ENCODE results near the gene UPK1A. TPM values are rescaled to one million over a fixed set of nuclear protein-coding genes. Genes with fewer than 3 reads are reported as not detected.

The UPK1A gene
- total RNA-seq, 1 donor from 2014 or later, result not detected

DNA sequence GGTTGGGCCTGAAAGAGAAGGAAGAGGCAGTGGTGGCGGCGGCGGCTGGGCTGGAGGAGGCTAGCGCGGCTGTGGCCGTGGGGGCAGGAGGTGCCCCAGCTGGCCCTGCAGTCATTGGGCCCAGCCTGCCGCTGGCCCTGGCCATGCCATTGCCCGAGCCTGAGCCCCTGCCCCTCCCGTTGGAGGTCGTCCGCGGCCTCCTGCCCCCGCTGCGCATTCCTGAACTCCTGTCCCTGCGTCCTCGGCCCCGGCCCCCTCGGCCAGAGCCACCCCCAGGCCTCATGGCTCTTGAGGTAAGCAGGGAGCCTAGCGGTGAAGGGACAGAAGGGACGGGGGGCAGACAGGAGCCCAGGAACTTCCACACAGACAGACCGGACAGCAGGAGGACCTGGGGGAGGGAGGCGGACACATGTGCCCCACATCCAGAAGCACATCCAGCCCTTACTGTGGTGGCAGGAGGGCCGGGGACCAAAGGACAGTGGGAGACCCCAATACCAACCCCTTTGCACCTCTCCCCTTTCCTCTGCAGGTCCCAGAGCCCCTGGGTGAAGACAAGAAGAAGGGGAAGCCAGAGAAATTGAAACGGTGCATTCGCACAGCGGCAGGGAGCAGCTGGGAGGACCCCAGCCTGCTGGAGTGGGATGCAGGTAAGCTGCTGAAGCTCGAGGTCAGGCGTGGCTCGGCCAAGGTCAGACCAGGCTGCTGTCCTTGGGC lies 32.4 kb upstream of the UPK1A start:
- H3K4me3 Mint-ChIP-seq (ENCODE audit: unreplicated experiment), result no peak overlapping the region
- TF ChIP-seq, protein P1, sequence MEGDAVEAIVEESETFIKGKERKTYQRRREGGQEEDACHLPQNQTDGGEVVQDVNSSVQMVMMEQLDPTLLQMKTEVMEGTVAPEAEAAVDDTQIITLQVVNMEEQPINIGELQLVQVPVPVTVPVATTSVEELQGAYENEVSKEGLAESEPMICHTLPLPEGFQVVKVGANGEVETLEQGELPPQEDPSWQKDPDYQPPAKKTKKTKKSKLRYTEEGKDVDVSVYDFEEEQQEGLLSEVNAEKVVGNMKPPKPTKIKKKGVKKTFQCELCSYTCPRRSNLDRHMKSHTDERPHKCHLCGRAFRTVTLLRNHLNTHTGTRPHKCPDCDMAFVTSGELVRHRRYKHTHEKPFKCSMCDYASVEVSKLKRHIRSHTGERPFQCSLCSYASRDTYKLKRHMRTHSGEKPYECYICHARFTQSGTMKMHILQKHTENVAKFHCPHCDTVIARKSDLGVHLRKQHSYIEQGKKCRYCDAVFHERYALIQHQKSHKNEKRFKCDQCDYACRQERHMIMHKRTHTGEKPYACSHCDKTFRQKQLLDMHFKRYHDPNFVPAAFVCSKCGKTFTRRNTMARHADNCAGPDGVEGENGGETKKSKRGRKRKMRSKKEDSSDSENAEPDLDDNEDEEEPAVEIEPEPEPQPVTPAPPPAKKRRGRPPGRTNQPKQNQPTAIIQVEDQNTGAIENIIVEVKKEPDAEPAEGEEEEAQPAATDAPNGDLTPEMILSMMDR (IDR thresholded peaks at IDR 0.05), result no peak
- H3K9me3 Mint-ChIP-seq (ENCODE audit: unreplicated experiment), result no peaks in the 10 kb centered on the region
- no peak for DNase-seq (ENCODE audit: extremely low spot score, unreplicated experiment)
- H3K27me3 Mint-ChIP-seq (ENCODE audit: unreplicated experiment), result no peaks in the 10 kb centered on the region
- H3K36me3 Mint-ChIP-seq (ENCODE audit: unreplicated experiment), result peaks cover 53% of the 10 kb centered on the region
- peaks cover 4% of the 10 kb centered on the region for H3K4me1 Mint-ChIP-seq (ENCODE audit: unreplicated experiment)
- H3K27ac Mint-ChIP-seq (ENCODE audit: unreplicated experiment), result no peak overlapping the region

DNA sequence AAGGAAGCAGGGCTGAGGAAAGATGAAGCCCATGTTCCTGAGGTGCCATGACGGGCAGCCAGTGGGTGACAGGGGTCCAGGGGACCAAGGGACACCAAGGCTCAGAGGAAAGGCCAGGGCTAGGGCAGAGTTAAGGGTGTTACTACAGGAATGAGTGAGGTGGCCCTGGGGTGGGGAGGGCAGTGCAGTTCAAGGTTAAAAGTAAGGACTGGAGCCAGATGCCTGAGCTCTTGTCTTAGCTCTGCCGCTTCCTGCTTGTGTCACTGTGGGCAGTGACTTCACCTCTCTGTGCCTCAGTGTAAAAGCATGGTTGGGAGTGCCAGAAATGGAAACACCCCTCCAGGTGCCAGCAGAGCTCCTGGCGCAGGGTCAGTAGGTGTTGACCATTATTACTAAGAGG lies 29.7 kb upstream of the UPK1A start:
- Mint-ChIP-seq H3K36me3 (ENCODE audit: unreplicated experiment) (peaks cover 44% of the 10 kb centered on the region), H3K4me3 (ENCODE audit: unreplicated experiment) (no peak overlapping the region), H3K27me3 (ENCODE audit: unreplicated experiment) (no peaks in the 10 kb centered on the region), H3K9me3 (ENCODE audit: unreplicated experiment) (no peaks in the 10 kb centered on the region), H3K27ac (ENCODE audit: unreplicated experiment) (no peak overlapping the region), H3K4me1 (ENCODE audit: unreplicated experiment) (peaks cover 3% of the 10 kb centered on the region)
- no peak for DNase-seq (ENCODE audit: extremely low spot score, unreplicated experiment)
- TF ChIP-seq, protein P1 (IDR thresholded peaks at IDR 0.05), result no peak

DNA sequence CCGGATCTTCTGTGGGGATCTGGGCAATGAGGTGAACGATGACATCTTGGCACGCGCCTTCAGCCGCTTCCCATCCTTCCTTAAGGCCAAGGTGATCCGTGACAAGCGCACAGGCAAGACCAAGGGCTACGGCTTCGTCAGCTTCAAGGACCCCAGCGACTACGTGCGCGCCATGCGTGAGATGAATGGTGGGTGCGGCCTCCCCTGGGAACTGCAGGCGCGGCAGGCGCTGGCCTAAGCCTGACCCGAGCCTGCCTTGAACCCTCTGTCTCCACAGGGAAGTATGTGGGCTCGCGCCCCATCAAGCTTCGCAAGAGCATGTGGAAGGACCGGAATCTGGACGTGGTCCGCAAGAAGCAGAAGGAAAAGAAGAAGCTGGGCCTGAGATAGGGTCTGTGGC lies 29.2 kb upstream of the UPK1A start:
- no peaks in the 10 kb centered on the region for H3K9me3 Mint-ChIP-seq (ENCODE audit: unreplicated experiment)

DNA sequence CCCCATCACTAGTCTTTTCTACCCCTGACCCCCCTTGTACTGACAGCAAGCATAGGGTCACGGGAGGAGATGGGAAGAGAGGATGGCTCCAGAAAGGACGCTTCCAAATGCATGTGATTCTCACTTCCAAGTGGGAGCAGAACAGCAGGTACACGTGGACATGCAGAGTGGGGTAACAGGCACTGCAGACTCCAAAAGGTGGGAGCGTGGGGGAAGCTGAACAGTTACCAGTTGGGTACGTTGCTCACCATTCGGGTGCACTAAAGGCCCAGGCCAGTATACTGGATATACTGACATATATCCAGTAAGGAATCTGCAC lies 27.0 kb upstream of the UPK1A start:
- Mint-ChIP-seq H3K4me1 (ENCODE audit: unreplicated experiment) (peaks cover 4% of the 10 kb centered on the region), H3K27ac (ENCODE audit: unreplicated experiment) (no peak overlapping the region), H3K36me3 (ENCODE audit: unreplicated experiment) (peaks cover 23% of the 10 kb centered on the region), H3K27me3 (ENCODE audit: unreplicated experiment) (no peaks in the 10 kb centered on the region), H3K9me3 (ENCODE audit: unreplicated experiment) (no peaks in the 10 kb centered on the region), H3K4me3 (ENCODE audit: unreplicated experiment) (no peak overlapping the region)
- no peak for DNase-seq (ENCODE audit: extremely low spot score, unreplicated experiment)
- TF ChIP-seq, protein P1 (IDR thresholded peaks at IDR 0.05), result no peak

More for the DNA sequence above, 29.2 kb upstream of the UPK1A start:
- DNase-seq (ENCODE audit: extremely low spot score, unreplicated experiment), result no peak
- peaks cover 39% of the 10 kb centered on the region for H3K36me3 Mint-ChIP-seq (ENCODE audit: unreplicated experiment)
- no peak overlapping the region for H3K4me3 Mint-ChIP-seq (ENCODE audit: unreplicated experiment)
- peaks cover 3% of the 10 kb centered on the region for H3K4me1 Mint-ChIP-seq (ENCODE audit: unreplicated experiment)
- TF ChIP-seq, protein P1 (IDR thresholded peaks at IDR 0.05), result no peak
- no peaks in the 10 kb centered on the region for H3K27me3 Mint-ChIP-seq (ENCODE audit: unreplicated experiment)
- no peak overlapping the region for H3K27ac Mint-ChIP-seq (ENCODE audit: unreplicated experiment)

DNA sequence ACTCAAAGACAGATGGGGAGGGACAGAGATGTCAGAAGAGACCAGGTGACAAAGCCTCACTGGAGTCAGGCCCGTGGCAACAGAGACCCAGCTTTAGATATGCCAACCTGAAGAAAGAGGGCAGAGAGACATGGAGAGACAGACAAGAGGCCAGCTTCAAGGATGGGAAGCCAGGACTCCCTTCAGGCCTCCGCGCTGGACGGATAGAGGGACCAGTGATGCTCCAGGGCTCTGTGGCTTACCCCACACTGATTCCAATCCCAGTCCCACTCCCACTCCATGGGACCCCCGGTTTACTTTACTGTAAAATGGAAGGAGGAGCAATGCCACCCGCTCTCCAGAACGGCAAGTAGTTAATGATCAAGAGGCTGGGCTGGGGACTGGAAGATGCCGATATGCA lies 26.5 kb upstream of the UPK1A start:
- H3K4me3 Mint-ChIP-seq (ENCODE audit: unreplicated experiment), result no peak overlapping the region
- TF ChIP-seq, protein P1 (IDR thresholded peaks at IDR 0.05), result no peak

More for the DNA sequence above, 26.5 kb upstream of the UPK1A start:
- Mint-ChIP-seq H3K27me3 (ENCODE audit: unreplicated experiment) (no peaks in the 10 kb centered on the region), H3K4me1 (ENCODE audit: unreplicated experiment) (peaks cover 8% of the 10 kb centered on the region), H3K9me3 (ENCODE audit: unreplicated experiment) (no peaks in the 10 kb centered on the region), H3K27ac (ENCODE audit: unreplicated experiment) (no peak overlapping the region), H3K36me3 (ENCODE audit: unreplicated experiment) (peaks cover 23% of the 10 kb centered on the region)
- DNase-seq (ENCODE audit: extremely low spot score, unreplicated experiment), result no peak

Data from osteocyte (in vitro differentiated cells).